Stimulated activated CD4-positive, alpha-beta T cell treated with anti-CD3 and anti-CD28 coated beads, TNF-alpha, amount 100 ng/mL, for 4 hours (primary cell): ENCODE measurements around the gene HRH3.

Source experiments
- DNase-seq, 3 experiments: peaks; one replicate each; pipeline ENCODE4 v3.0.0-alpha.2; 2020; ENCODE audit warnings: low read depth in 3 of 3

The HRH3 gene

DNA sequence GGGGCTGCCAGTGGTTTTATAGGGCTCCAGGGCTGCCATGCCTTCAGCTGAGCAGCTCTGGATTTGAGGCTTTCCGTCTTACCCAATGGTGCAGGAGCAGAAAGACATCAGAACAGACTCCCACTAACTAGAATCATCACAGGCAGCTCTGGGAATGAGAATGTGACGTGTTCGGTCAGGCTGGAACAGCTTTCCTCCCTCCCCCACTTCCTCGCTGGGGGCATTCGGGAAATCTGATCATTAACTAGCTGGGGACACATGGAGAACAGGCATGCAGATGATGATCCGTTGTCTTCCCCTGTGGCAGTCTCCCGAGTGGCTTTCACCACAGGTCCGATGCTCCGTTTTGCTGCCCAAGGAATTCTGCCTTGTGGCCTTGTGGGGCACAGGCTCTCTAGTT lies 42.8 kb downstream of the HRH3 start:
- DNase-seq, result no peak

DNA sequence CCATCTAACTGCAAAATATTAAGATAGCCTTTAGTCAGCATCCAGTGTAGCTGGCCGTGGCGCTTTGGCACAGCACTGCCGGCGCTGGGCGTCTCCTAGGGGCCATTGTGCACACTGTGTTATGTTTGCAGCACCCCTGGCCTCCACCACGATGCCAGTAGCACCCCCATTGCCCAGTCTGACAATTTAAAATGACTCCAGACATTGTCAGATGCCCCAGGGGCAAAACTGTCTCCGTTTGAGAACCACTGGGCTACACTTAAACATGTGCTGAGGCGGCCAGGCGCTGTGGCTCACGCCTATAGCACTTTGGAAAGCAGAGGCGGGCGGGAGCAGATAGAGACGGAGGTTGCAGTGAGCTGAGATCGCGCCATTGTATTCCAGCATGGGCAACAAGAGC lies 43.2 kb downstream of the HRH3 start:
- DNase-seq, result no peak

DNA sequence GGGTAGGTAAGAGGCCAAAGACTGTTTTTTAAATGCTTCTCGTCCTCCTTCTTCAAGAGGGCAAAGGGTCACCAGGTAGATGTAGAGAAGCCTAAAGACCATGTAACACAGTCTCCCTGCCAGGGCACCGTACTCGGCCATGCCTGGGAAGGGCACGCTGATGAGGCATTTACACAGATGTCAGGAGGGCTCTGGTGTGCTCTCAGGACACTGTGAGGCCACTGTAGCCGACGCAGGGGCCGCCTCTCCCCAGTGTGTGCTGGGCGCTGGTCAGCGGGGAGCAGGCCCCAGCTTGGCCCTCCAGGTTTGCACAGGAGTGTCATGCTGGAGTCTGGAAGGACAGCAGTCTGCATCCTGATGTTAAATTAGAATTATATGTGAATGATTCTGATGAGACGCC lies 44.4 kb downstream of the HRH3 start:
- DNase-seq, result no peak

DNA sequence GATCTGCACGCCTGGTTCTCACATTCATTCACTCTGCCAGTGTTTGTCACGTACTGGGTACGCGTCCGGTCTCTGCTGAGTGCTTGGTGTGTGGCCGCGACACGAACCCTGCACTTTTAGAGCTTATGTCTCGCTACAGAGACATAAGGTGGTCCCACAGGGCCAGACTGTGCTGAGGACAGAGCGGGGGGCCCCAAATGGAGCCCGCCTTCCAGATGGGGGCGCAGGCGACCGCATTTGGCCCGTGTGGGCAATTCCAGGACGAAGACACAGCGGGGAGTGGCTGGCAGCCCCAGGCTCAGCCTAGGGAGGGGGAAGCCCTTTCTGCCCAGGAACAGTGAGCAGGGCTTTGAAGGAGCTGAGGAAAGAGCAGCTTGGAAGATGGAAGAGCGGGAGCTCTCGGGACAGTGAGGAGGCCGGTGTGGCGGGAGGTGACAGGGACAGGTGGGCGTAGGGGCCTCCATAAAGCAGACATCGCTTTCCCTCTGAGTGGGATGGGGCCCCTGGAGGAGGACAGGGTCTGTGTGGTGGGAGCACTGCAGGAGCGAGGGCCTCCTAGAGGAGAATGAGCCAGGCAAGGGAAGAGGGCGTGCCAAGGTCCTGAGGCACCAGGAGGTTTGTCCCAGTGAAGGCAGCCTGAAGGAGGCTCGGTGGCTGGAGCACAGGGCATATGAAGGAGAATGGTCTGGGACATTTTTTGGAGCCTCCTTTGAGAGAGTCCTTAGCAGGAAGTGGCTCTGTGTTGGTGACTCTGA lies 45.0 kb downstream of the HRH3 start:
- no peak for DNase-seq

DNA sequence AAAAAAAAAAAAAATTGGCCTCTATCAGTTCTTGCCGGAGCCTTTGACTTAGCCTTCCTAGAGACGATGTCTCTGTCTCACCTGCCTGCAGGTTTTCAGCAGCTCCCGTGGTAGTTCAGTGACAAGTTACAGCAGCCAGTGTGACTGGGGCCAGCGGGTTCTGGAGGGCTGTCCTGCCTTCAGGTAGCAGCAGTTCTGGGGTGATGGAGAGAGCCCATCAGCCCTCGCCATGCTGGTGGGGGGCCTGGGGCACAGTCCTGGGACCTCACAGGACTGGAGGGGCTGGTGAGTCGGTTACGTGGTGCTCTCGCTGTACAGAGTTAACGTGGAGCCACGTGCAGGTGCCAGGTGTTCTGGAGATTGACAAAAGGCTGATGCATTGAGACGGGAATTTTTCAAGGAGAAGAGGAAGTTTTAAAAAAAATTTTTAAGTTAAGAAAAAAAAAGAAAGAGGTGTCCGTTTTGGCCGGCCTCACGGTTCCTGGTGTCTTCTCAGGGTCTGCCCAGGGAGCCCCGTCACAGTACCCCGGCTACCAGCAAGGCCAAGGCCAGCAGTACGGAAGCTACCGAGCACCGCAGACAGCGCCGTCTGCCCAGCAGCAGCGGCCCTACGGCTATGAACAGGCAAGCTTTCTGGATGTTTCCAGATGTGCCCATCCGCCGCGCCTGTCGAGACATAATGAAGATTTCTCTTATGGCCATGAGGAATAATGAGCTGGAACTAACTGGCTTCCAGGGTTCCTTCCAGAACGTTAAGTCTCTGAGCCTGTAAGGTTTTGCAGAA lies 45.9 kb downstream of the HRH3 start:
- no peak for DNase-seq

DNA sequence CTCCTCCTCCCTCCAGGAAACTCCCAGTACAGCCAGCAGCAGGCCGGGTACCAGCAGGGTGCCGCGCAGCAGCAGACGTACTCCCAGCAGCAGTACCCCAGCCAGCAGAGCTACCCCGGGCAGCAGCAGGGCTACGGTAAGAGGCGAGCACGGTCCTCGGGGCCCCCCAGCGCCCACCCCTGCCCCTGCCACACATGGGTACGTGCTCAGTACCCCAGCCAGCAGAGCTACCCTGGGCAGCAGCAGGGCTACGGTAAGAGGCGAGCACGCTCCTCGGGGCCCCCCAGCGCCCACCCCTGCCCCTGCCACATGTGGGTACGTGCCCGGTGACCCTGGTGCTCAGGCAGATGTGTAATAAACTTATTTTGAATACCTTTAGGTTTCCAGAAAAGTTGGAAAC lies 47.4 kb downstream of the HRH3 start:
- DNase-seq, result no peak

DNA sequence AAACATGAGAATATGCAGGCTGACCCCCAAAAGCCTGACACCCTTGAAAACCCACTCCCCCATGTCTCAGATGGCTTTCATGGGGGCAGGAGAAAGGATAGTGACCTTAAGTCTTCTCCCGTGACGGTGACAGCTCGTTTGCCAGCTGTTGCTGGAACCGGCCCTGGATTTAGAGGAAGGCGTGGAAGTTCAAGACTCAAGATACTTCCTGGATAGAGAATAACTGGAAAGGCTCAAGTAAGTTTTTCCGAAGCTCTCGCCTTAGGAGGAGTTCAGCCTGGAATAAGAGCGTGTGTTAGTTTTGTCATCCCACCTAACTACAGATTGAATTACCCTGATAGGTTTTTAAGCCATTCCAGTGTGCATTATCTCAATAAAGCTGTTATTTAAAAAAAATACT lies 48.8 kb downstream of the HRH3 start:
- no peak for DNase-seq

DNA sequence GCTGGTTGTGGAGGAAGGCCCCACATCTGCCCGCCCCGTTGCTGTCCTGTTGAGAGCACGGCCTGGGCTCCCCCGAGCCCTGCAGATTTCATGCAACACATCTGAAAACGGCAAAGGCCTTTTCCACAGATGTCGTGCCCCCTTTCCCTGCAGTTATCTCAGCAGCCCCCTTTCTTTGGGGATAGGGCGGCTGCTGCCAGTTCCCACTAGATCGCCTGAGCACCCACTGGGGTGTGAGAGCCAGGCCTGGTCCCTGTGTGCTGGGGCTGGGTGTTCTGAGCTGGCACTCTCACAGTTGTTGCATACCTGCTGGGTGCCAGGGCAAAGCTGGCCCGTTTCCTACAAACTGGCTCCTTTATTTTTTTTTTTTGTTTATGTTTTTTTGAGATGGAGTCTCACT lies 49.5 kb downstream of the HRH3 start:
- DNase-seq, result no peak

DNA sequence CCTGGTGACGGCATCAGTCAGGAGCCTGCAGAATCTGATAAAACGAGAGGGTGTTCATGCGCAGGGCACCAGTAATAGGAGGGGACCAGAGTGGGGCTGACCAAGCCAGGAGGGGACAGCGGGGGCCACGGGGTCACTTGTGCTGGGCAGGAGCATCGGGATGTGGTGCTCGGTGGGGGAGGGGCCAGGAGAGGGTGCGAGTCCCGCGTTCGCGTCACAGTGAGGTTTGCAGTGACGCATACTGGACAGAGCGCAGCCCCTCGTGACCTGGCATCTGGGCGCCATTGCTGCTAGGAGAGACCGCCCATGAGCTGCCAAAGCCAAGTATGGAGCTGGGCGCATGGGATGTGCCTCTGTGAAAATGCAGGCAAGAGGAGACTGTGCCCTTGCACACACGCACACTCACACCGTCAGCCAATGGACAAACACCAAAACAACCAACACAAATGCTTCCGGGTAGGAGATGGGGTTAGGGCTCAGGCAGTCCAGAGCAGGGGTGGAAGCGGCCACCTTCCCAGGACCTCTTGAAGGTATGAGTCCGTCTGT lies 51.1 kb downstream of the HRH3 start:
- no peak for DNase-seq

DNA sequence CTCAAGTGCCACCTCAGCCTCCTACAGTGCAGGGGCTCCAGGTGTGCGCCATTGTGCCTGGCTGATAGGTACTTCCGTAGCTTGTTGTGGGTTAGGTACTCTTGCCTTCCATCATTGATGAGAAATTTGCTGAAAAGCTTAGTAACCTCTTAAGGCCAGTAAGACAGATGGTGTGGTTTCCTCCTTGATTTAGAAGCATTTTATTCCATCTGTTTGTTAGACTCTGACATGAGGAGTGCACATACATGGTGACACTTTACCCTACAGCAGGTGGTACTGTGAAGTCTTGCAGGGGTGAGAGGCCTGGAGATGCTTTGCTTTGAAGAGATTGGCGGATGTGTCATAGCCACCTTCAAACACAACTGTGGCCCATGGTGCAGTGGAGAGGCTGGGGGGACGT lies 52.0 kb downstream of the HRH3 start:
- no peak for DNase-seq

DNA sequence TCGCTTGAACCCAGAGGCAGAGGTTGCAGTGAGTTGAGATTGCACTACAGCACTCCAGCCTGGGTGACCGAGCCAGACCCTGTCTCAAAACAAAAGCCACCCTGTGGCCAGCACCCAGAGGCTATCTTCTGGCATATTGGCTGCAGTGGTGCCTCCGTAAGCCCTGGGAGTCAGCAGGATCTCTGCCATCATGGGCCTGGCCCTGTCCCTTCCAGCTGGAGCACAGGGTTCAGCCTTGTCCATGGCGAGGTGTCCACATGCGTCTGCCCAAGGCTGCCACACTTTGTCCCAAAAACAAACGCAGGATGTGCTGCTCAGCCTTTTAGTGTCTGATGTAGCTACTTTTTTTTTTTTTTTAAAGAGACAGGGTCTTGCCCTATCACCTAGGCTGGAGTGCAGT lies 52.6 kb downstream of the HRH3 start:
- no peak for DNase-seq

DNA sequence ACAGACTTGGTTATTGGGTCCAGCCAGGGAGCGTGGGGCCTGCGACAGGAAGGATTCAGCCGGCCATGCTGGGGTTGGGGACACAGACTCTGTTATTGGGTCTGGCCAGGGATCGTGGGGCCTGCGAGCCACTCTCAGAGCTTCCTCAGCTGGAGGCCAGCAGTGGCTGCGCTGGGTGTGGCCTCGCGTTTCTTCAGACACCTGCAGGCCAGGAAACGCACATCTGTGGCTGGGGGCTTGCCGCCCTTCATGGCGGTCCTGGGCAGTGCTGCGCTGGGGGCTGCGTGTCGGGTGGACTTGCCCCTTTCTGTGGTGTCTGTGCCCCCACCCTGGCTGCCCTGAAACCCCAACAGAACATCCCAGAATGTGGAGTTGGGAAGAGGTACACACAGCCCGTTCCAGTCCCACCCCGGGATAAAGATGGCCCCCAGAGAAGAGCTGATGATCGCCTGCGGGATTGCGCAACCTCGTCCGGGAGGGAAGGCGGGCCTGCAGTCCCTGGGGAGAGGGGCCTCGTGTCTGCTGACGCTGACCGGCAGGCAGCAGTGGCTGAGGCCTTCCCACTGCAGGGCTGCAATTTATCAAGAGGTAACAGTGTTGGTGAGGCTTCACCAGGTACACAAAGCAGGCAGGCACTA lies 54.2 kb downstream of the HRH3 start:
- no peak for DNase-seq
